ENCODE results near the gene SMIM21.

GRCh38 chr18:75391279-75392225, 36.0 kb downstream of the SMIM21 start:
- TF ChIP-seq CTCF (IDR thresholded peaks at IDR 0.05) (no peak), EP300 (IDR thresholded peaks at IDR 0.05) (no peak), POLR2A (IDR thresholded peaks at IDR 0.05) (no peak)
